ENCODE measurements around the gene EFNA4.

EFNA4 gene

GRCh38 chr1:155026154-155026553 lies 37.4 kb upstream of the EFNA4 start:
- no peak for TF ChIP-seq SIN3A (IDR thresholded peaks at IDR 0.05; ENCODE audit: borderline replicate concordance, insufficient read depth, low read length)
- TF ChIP-seq POLR2AphosphoS5 (IDR thresholded peaks at IDR 0.05; ENCODE audit: low read depth, low read length) = no peak
- TF ChIP-seq REST (IDR thresholded peaks at IDR 0.05; ENCODE audit: insufficient read depth in 1 of 2, low read depth in 2 of 2, low read length in 2 of 2) = no peak
- no peak for TF ChIP-seq TAF1 (IDR thresholded peaks at IDR 0.05; ENCODE audit: borderline replicate concordance, insufficient read depth, low read length)
- no peak for TF ChIP-seq FOXP2 (optimal IDR thresholded peaks at IDR 0.05; ENCODE audit: borderline replicate concordance, extremely low read depth, extremely low read length, insufficient read depth)

GRCh38 chr1:155026588-155026987 lies 37.0 kb upstream of the EFNA4 start:
- no peak for TF ChIP-seq REST (IDR thresholded peaks at IDR 0.05; ENCODE audit: insufficient read depth in 1 of 2, low read depth in 2 of 2, low read length in 2 of 2)
- TF ChIP-seq POLR2AphosphoS5 (IDR thresholded peaks at IDR 0.05; ENCODE audit: low read depth, low read length) = no peak
- no peak for TF ChIP-seq SIN3A (IDR thresholded peaks at IDR 0.05; ENCODE audit: borderline replicate concordance, insufficient read depth, low read length)
- TF ChIP-seq TAF1 (IDR thresholded peaks at IDR 0.05; ENCODE audit: borderline replicate concordance, insufficient read depth, low read length) = no peak
- TF ChIP-seq FOXP2 (optimal IDR thresholded peaks at IDR 0.05; ENCODE audit: borderline replicate concordance, extremely low read depth, extremely low read length, insufficient read depth) = no peak

- no peak for TF ChIP-seq SIN3A (IDR thresholded peaks at IDR 0.05; ENCODE audit: borderline replicate concordance, insufficient read depth, low read length)
- TF ChIP-seq POLR2AphosphoS5 (IDR thresholded peaks at IDR 0.05; ENCODE audit: low read depth, low read length) = no peak
- TF ChIP-seq TAF1 (IDR thresholded peaks at IDR 0.05; ENCODE audit: borderline replicate concordance, insufficient read depth, low read length) = no peak
- no peak for TF ChIP-seq REST (IDR thresholded peaks at IDR 0.05; ENCODE audit: insufficient read depth in 1 of 2, low read depth in 2 of 2, low read length in 2 of 2)
- TF ChIP-seq FOXP2 (optimal IDR thresholded peaks at IDR 0.05; ENCODE audit: borderline replicate concordance, extremely low read depth, extremely low read length, insufficient read depth) = no peak
These were observed 33.9 kb upstream of the EFNA4 start for GRCh38 chr1:155029513-155030242.

- no peak for TF ChIP-seq SIN3A (IDR thresholded peaks at IDR 0.05; ENCODE audit: borderline replicate concordance, insufficient read depth, low read length)
- no peak for TF ChIP-seq FOXP2 (optimal IDR thresholded peaks at IDR 0.05; ENCODE audit: borderline replicate concordance, extremely low read depth, extremely low read length, insufficient read depth)
- TF ChIP-seq TAF1 (IDR thresholded peaks at IDR 0.05; ENCODE audit: borderline replicate concordance, insufficient read depth, low read length) = no peak
These were observed 33.2 kb upstream of the EFNA4 start for GRCh38 chr1:155030243-155030795.

- TF ChIP-seq TAF1 (IDR thresholded peaks at IDR 0.05; ENCODE audit: borderline replicate concordance, insufficient read depth, low read length) = no peak
- no peak for TF ChIP-seq REST (IDR thresholded peaks at IDR 0.05; ENCODE audit: insufficient read depth in 1 of 2, low read depth in 2 of 2, low read length in 2 of 2)
- TF ChIP-seq FOXP2 (optimal IDR thresholded peaks at IDR 0.05; ENCODE audit: borderline replicate concordance, extremely low read depth, extremely low read length, insufficient read depth) = no peak
- TF ChIP-seq SIN3A (IDR thresholded peaks at IDR 0.05; ENCODE audit: borderline replicate concordance, insufficient read depth, low read length) = no peak
- TF ChIP-seq POLR2AphosphoS5 (IDR thresholded peaks at IDR 0.05; ENCODE audit: low read depth, low read length) = no peak
These were observed 32.6 kb upstream of the EFNA4 start for GRCh38 chr1:155030899-155031298.

All from PFSK-1 (cell line).